OCI-LY7 (cell line): ENCODE data around the gene PRSS38. TPM values are rescaled to one million over a fixed set of nuclear protein-coding genes. Genes with fewer than 3 reads are reported as not detected.

Source experiments
- BruUV-seq: library from RNA; stranded (reverse); fragments of 400-500 nt; replicated peaks from 2 replicates; lab custom pipeline; 2021; lab: Mats Ljungman, UMichigan
- CTCF ChIA-PET: fragments of 300-600 bp; sonication (Branson Sonifier 250); formaldehyde crosslinking; loops from one replicate; lab custom pipeline; 2022; ENCODE audit warnings: antibody characterized with exemption; ENCODE audit not compliant: unreplicated experiment; lab: Charles Lee
- POLR2A ChIA-PET: fragments of 300-600 bp; sonication (Branson Sonifier 250); formaldehyde crosslinking; loops from one replicate; lab custom pipeline; 2022; ENCODE audit warnings: antibody characterized with exemption; lab: Charles Lee
- DNase-seq: peaks from one replicate; pipeline ENCODE4 v3.0.0-alpha.2; 2015; ENCODE audit warnings: low spot score
- H2AFZ ChIP-seq: fragments of 200-600 bp; sonication (generic), shearing (Covaris generic); 2 replicates; pipeline ENCODE4 v1.6.1; 2014; ENCODE audit warnings: mild to moderate bottlenecking, antibody characterized with exemption, low read length, moderate library complexity
- H3K27ac ChIP-seq: fragments of 200-600 bp; sonication (generic); 2 replicates; pipeline ENCODE4 v1.5.1; 2014; ENCODE audit warnings: mixed run types, low read depth, mild to moderate bottlenecking, moderate library complexity, low read length, inconsistent platforms; ENCODE audit not compliant: poor library complexity, severe bottlenecking
- H3K36me3 ChIP-seq: fragments of 200-600 bp; sonication (generic); 2 replicates; pipeline ENCODE4 v1.6.1; 2014; ENCODE audit warnings: mild to moderate bottlenecking, antibody characterized with exemption, low read length, moderate library complexity, mixed read lengths; ENCODE audit not compliant: insufficient read depth
- H3K4me1 ChIP-seq: fragments of 200-600 bp; sonication (generic); 2 replicates; pipeline ENCODE4 v1.5.1; 2014; ENCODE audit warnings: mild to moderate bottlenecking, low read length; ENCODE audit not compliant: insufficient read depth, poor library complexity, severe bottlenecking
- H3K4me2 ChIP-seq: fragments of 200-600 bp; sonication (generic); 2 replicates; pipeline ENCODE4 v1.6.1; 2014; ENCODE audit warnings: mild to moderate bottlenecking, low read length
- H3K4me3 ChIP-seq: fragments of 200-600 bp; sonication (generic); 2 replicates; pipeline ENCODE4 v1.5.1; 2014; ENCODE audit warnings: mild to moderate bottlenecking, low read depth, low read length; ENCODE audit not compliant: poor library complexity, severe bottlenecking
- H3K79me2 ChIP-seq: fragments of 200-600 bp; sonication (generic); 2 replicates; pipeline ENCODE4 v1.6.1; 2016; ENCODE audit warnings: low read depth, mild to moderate bottlenecking, low read length, moderate library complexity, mixed read lengths; ENCODE audit not compliant: insufficient read depth
- H3K9me2 ChIP-seq: fragments of 200-600 bp; sonication (generic); 2 replicates; pipeline ENCODE4 v1.6.1; 2016; ENCODE audit warnings: mild to moderate bottlenecking, low read length, mixed read lengths; ENCODE audit not compliant: insufficient read depth
- H3K9me3 ChIP-seq: fragments of 200-600 bp; sonication (generic); 2 replicates; pipeline ENCODE4 v1.6.1; 2014; ENCODE audit warnings: mild to moderate bottlenecking, mixed run types, low read length, mixed read lengths
- H4K20me1 ChIP-seq: fragments of 200-600 bp; sonication (generic); 2 replicates; pipeline ENCODE4 v1.6.1; 2014; ENCODE audit warnings: mild to moderate bottlenecking, antibody characterized with exemption, low read length, moderate library complexity, mixed read lengths; ENCODE audit not compliant: insufficient read depth
- EZH2phosphoT487 ChIP-seq: fragments of 200-600 bp; sonication (generic); IDR thresholded peaks from 2 replicates; pipeline ENCODE4 v1.6.1; 2018; ENCODE audit warnings: low read depth, borderline replicate concordance, mild to moderate bottlenecking, mixed run types, antibody characterized with exemption, low read length, moderate library complexity, mixed read lengths
- intact Hi-C: fragments of 100-400 bp; cut with micrococcal nuclease; formaldehyde crosslinking; loops from one replicate; pipeline ENCODE4 v1.10.0; 2022; ENCODE audit not compliant: unreplicated experiment
- total RNA-seq, 2 experiments: library from RNA; depleted of rRNA in 1 of 2; stranded (reverse); fragments of >200 nt in 1 of 2; shearing (Covaris generic) in 1 of 2; gene quantifications; 2 replicates each; pipeline ENCODE4 v1.2.3, GENCODE V29; 2014 to 2022
- TF ChIP-seq, protein P1 (sequence below): fragments of 200-600 bp; sonication (generic); conservative IDR thresholded peaks from 2 replicates; pipeline ENCODE4 v1.5.1; 2014; ENCODE audit warnings: mild to moderate bottlenecking, antibody characterized with exemption, low read length, moderate library complexity, mixed read lengths

The PRSS38 gene
- total RNA-seq, 2 experiments from 2014 or later = not detected

GRCh38 chr1:227774821-227775661, 40.4 kb upstream of the PRSS38 start:
- no peaks in the 10 kb centered on the region for H3K4me1 ChIP-seq
- no peaks in the 10 kb centered on the region for H3K9me3 ChIP-seq
- H2AFZ ChIP-seq = no peak overlapping the region
- no peaks in the 10 kb centered on the region for H3K9me2 ChIP-seq
- H4K20me1 ChIP-seq = no peaks in the 10 kb centered on the region
- no peak overlapping the region for H3K4me2 ChIP-seq
- TF ChIP-seq, protein P1, sequence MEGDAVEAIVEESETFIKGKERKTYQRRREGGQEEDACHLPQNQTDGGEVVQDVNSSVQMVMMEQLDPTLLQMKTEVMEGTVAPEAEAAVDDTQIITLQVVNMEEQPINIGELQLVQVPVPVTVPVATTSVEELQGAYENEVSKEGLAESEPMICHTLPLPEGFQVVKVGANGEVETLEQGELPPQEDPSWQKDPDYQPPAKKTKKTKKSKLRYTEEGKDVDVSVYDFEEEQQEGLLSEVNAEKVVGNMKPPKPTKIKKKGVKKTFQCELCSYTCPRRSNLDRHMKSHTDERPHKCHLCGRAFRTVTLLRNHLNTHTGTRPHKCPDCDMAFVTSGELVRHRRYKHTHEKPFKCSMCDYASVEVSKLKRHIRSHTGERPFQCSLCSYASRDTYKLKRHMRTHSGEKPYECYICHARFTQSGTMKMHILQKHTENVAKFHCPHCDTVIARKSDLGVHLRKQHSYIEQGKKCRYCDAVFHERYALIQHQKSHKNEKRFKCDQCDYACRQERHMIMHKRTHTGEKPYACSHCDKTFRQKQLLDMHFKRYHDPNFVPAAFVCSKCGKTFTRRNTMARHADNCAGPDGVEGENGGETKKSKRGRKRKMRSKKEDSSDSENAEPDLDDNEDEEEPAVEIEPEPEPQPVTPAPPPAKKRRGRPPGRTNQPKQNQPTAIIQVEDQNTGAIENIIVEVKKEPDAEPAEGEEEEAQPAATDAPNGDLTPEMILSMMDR = no peak
- no peak for TF ChIP-seq EZH2phosphoT487
- no TSS peak for BruUV-seq
- H3K27ac ChIP-seq = no peak overlapping the region
- no peaks in the 10 kb centered on the region for H3K79me2 ChIP-seq
- H3K4me3 ChIP-seq = no peak overlapping the region
- intact Hi-C loops = no loop called here
- DNase-seq = no peak
- CTCF ChIA-PET = no interaction called here
- peaks cover 8% of the 10 kb centered on the region; the same call in 1 of the 2 replicates for H3K36me3 ChIP-seq
- POLR2A ChIA-PET = no interaction called here

DNA sequence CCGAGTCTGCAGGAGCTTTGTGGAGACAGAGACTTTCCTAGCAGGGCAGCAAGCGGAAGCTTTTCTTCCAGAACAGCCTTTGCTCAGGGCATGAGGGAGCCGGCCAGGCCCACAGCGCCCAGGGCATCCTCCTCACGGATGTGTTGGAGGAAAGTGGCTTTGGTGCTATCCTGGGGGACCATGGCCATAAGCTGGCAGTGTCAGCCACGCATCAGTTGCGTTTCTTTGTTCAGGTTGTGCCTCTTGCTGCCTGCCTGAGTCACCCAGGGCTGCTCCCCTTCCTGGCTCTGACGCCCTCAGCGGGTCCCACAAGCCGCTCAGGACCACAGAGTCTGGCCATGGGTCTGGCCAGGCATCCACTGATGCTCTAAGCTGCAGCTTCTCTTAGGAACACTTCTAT, 39.6 kb upstream of the PRSS38 start:
- no peaks in the 10 kb centered on the region for H3K79me2 ChIP-seq
- no TSS peak for BruUV-seq
- DNase-seq = no peak
- H3K9me3 ChIP-seq = no peaks in the 10 kb centered on the region
- ChIA-PET POLR2A (no interaction called here), CTCF (no interaction called here)
- H3K4me3 ChIP-seq = no peak overlapping the region
- intact Hi-C loops = no loop called here
- no peak overlapping the region for H3K4me2 ChIP-seq
- H3K36me3 ChIP-seq = peaks cover 8% of the 10 kb centered on the region; the same call in 1 of the 2 replicates
- H3K4me1 ChIP-seq = no peaks in the 10 kb centered on the region
- no peak overlapping the region for H2AFZ ChIP-seq
- no peak for TF ChIP-seq EZH2phosphoT487
- TF ChIP-seq, protein P1 = no peak
- H4K20me1 ChIP-seq = no peaks in the 10 kb centered on the region
- no peaks in the 10 kb centered on the region for H3K9me2 ChIP-seq
- no peak overlapping the region for H3K27ac ChIP-seq

- no peak for TF ChIP-seq EZH2phosphoT487
- TF ChIP-seq, protein P1 = no peak
- Histone ChIP-seq H3K9me2 (no peaks in the 10 kb centered on the region), H3K4me1 (no peaks in the 10 kb centered on the region), H3K4me2 (no peak overlapping the region), H2AFZ (no peak overlapping the region), H4K20me1 (no peaks in the 10 kb centered on the region), H3K36me3 (peaks cover 8% of the 10 kb centered on the region; the same call in 1 of the 2 replicates), H3K9me3 (no peaks in the 10 kb centered on the region), H3K27ac (no peak overlapping the region), H3K79me2 (no peaks in the 10 kb centered on the region), H3K4me3 (no peak overlapping the region)
- ChIA-PET CTCF (no interaction called here), POLR2A (no interaction called here)
- intact Hi-C loops = no loop called here
- no TSS peak for BruUV-seq
- DNase-seq = no peak
Measured at GRCh38 chr1:227776331-227776771, 39.1 kb upstream of the PRSS38 start.
